ENCODE results near the gene CASK. TPM values are rescaled to one million over a fixed set of nuclear protein-coding genes. Genes with fewer than 3 reads are reported as not detected.

Gene CASK
- total and polyA plus RNA-seq, 9 of the 15 experiments (the other 6 are each of a cell fraction or from before 2014, with no cell fraction given), result 1.3 to 7.4 (median 5.2) TPM

DNA sequence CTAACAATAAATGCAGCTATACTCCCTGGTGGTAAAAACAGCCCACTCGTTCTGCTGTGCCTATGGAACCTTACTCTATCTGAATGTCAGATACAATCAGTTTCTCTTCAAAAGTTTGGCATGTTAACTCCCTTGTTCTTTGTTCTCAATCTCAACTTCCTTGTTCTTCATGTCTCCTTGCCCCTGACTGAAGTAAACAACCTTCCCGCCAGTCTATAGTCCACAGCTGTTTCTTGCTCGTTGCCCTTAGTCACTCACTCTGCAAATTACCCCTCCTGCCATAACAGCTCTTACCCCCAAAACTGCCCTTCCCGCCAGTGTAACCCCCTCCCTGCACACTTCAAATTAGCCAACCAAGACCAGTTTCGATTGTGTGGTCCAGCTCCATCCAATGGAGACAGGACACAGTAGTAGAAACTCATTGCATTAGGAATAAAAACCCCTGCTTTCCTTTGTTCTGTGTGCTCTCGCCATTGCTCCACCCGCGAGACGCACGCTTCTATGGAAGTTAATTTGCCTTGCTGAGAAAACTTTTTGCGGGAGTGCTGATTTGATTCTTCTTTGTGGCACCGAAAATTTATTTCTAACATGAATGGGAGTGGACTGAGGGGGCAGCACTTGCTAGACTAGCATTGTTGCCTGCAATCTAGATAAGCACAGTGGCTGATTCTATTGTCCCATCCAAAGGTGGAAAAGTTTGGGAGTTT is 206.4 kb downstream of the CASK start:
- Histone ChIP-seq H2AFZ (ENCODE audit: low read depth, low read length) (no peak overlapping the region), H3K4me3 (no peak overlapping the region), H3K36me3 (ENCODE audit: control insufficient read depth, insufficient read depth, low read length) (no peaks in the 10 kb centered on the region), H3K27me3 (ENCODE audit: control insufficient read depth in 2 of 2, insufficient read depth in 2 of 2, low read length in 2 of 2) (no peaks in the 10 kb centered on the region), H3K4me1 (replicated peaks in 1 of 2; ENCODE audit: control insufficient read depth in 2 of 2, insufficient read depth in 2 of 2, low read length in 2 of 2) (peaks cover 0 to 2% of the 10 kb centered on the region in 2 experiments; a peak in 2 of 5 replicates), H3K9me3 (replicated peaks; ENCODE audit: control insufficient read depth, insufficient read depth, low read depth, low read length) (no peaks in the 10 kb centered on the region), H3K9me1 (ENCODE audit: control insufficient read depth, insufficient read depth, low read length) (no peaks in the 10 kb centered on the region), H3K9ac (ENCODE audit: insufficient read depth in 1 of 2, low read depth in 2 of 2, low read length in 2 of 2) (no peak overlapping the region), H3K4me2 (ENCODE audit: insufficient read depth, low read length) (no peak overlapping the region), H4K20me1 (replicated peaks; ENCODE audit: control insufficient read depth, insufficient read depth, low read length) (no peaks in the 10 kb centered on the region), H3K27ac (ENCODE audit: extremely low read depth, low read depth, low read length) (no peak overlapping the region), H3K79me2 (ENCODE audit: control insufficient read depth, insufficient read depth, low read length) (no peaks in the 10 kb centered on the region)
- POLR2A ChIA-PET, result no interaction called here
- intact Hi-C loops (cut with micrococcal nuclease), result no loop called here
- WGBS (ENCODE audit: insufficient coverage, low coverage, missing lambda C conversion rate), result 48% methylated on average over 11 of the region's 12 CpGs
- DNase-seq (ENCODE audit: extremely low read depth in 1 of 4, low spot score in 3 of 4), result no peak
- CTCF ChIA-PET (ENCODE audit: low intra/inter-chr PET ratio), result no interaction called here
- FAIRE-seq, result no peak
- TF ChIP-seq, protein P1, sequence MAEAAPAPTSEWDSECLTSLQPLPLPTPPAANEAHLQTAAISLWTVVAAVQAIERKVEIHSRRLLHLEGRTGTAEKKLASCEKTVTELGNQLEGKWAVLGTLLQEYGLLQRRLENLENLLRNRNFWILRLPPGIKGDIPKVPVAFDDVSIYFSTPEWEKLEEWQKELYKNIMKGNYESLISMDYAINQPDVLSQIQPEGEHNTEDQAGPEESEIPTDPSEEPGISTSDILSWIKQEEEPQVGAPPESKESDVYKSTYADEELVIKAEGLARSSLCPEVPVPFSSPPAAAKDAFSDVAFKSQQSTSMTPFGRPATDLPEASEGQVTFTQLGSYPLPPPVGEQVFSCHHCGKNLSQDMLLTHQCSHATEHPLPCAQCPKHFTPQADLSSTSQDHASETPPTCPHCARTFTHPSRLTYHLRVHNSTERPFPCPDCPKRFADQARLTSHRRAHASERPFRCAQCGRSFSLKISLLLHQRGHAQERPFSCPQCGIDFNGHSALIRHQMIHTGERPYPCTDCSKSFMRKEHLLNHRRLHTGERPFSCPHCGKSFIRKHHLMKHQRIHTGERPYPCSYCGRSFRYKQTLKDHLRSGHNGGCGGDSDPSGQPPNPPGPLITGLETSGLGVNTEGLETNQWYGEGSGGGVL (CRISPR knock-in tag; IDR thresholded peaks at IDR 0.05), result no peak
- TF ChIP-seq, protein P2, sequence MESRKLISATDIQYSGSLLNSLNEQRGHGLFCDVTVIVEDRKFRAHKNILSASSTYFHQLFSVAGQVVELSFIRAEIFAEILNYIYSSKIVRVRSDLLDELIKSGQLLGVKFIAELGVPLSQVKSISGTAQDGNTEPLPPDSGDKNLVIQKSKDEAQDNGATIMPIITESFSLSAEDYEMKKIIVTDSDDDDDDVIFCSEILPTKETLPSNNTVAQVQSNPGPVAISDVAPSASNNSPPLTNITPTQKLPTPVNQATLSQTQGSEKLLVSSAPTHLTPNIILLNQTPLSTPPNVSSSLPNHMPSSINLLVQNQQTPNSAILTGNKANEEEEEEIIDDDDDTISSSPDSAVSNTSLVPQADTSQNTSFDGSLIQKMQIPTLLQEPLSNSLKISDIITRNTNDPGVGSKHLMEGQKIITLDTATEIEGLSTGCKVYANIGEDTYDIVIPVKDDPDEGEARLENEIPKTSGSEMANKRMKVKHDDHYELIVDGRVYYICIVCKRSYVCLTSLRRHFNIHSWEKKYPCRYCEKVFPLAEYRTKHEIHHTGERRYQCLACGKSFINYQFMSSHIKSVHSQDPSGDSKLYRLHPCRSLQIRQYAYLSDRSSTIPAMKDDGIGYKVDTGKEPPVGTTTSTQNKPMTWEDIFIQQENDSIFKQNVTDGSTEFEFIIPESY (CRISPR knock-in tag; IDR thresholded peaks at IDR 0.05), result peak; percentile 66
- BruUV-seq (replicated peaks), result no TSS peak
- no peak for ATAC-seq
- in situ Hi-C loops (cut with MboI), result no loop called here
